Endothelial cell of umbilical vein (primary cell): ENCODE measurements around the gene SUSD6. TPM values are rescaled to one million over a fixed set of nuclear protein-coding genes. Genes with fewer than 3 reads are reported as not detected.
A peak's percentile ranks its signal among the peaks of the same experiment; 100 is the strongest.

Experiments
- BruUV-seq: library from RNA; stranded (reverse); fragments of 400-500 nt; replicated peaks from 2 replicates; lab custom pipeline; 2021; lab: Mats Ljungman, UMichigan
- CTCF ChIA-PET: fragments of 300-600, 350-600 bp; sonication (Branson Sonifier 250); formaldehyde crosslinking; loops from one replicate; lab custom pipeline; 2021; ENCODE audit warnings: antibody characterized with exemption, inconsistent platforms; lab: Charles Lee
- POLR2A ChIA-PET: fragments of 300-600, 350-600 bp; sonication (Branson Sonifier 250); formaldehyde crosslinking; loops from one replicate; lab custom pipeline; 2021; ENCODE audit warnings: antibody characterized with exemption, inconsistent platforms; lab: Charles Lee
- DNase-seq: peaks from one replicate; pipeline ENCODE4 v3.0.0-alpha.2; 2011; ENCODE audit warnings: low read depth, low spot score
- FAIRE-seq: peaks from 2 replicates; lab custom pipeline; 2011; peaks lifted over from hg19 to GRCh38; lab: Jason Lieb, UNC
- H2AFZ ChIP-seq: 2 replicates; pipeline ENCODE4 v1.6.0; 2012; ENCODE audit warnings: low read depth, low read length, control low read depth, inconsistent platforms
- H3K27ac ChIP-seq: 2 replicates; pipeline ENCODE4 v1.5.1; 2011; ENCODE audit warnings: low read depth, mild to moderate bottlenecking, control low read depth, low read length, moderate library complexity; ENCODE audit not compliant: insufficient read depth
- H3K27me3 ChIP-seq, 2 experiments: 2 replicates each; pipeline versions ENCODE4 v1.6.0 to v1.6.1; 2011; ENCODE audit warnings: low read length in 2 of 2, mixed read lengths in 1 of 2; ENCODE audit not compliant: control insufficient read depth in 2 of 2, insufficient read depth in 2 of 2
- H3K36me3 ChIP-seq, 2 experiments: 2 replicates in 1 of 2; 3 replicates in 1 of 2; pipeline ENCODE4 v1.5.1; 2011; ENCODE audit warnings: low read length in 2 of 2, mild to moderate bottlenecking in 1 of 2, moderate library complexity in 1 of 2; ENCODE audit not compliant: control insufficient read depth in 2 of 2, insufficient read depth in 2 of 2; ENCODE audit errors: extremely low read depth in 1 of 2
- H3K4me1 ChIP-seq: 3 replicates; pipeline ENCODE4 v1.5.1; 2011; ENCODE audit warnings: mild to moderate bottlenecking, low read length; ENCODE audit not compliant: control insufficient read depth, insufficient read depth; ENCODE audit errors: extremely low read depth
- H3K4me2 ChIP-seq: 2 replicates; pipeline ENCODE4 v1.6.1; 2011; ENCODE audit warnings: low read length, control low read depth, mixed read lengths; ENCODE audit not compliant: insufficient read depth
- H3K4me3 ChIP-seq, 3 experiments: fragments of 200-600 bp in 1 of 3; sonication (generic), shearing (Covaris generic) in 1 of 3; replicated peaks in 1 of 3; 2 replicates each; pipeline ENCODE4 v1.5.1; 2011 to 2016; ENCODE audit warnings: control low read depth in 3 of 3, low read length in 3 of 3, mild to moderate bottlenecking in 2 of 3, inconsistent platforms in 1 of 3, low read depth in 1 of 3, moderate library complexity in 1 of 3; ENCODE audit not compliant: insufficient read depth in 1 of 3
- H3K79me2 ChIP-seq: 2 replicates; pipeline ENCODE4 v1.6.0; 2012; ENCODE audit warnings: low read length, inconsistent platforms; ENCODE audit not compliant: control insufficient read depth, insufficient read depth
- H3K9ac ChIP-seq: replicated peaks from 2 replicates; pipeline ENCODE3; 2011; ENCODE audit warnings: low read length, control low read depth; ENCODE audit not compliant: insufficient read depth; ENCODE audit errors: extremely low read depth
- H3K9me1 ChIP-seq: replicated peaks from 3 replicates; pipeline ENCODE4 v1.6.0; 2011; ENCODE audit warnings: mild to moderate bottlenecking, low read length; ENCODE audit not compliant: control insufficient read depth, insufficient read depth; ENCODE audit errors: extremely low read depth
- H3K9me3 ChIP-seq: replicated peaks from 2 replicates; pipeline ENCODE4 v1.5.1; 2012; ENCODE audit warnings: low read length, inconsistent platforms; ENCODE audit not compliant: control insufficient read depth, insufficient read depth
- H4K20me1 ChIP-seq: replicated peaks from 2 replicates; pipeline ENCODE3; 2011; ENCODE audit warnings: mild to moderate bottlenecking, low read length; ENCODE audit not compliant: control insufficient read depth, insufficient read depth; ENCODE audit errors: extremely low read depth
- EZH2 ChIP-seq: IDR thresholded peaks from 2 replicates; pipeline ENCODE4 v1.6.1; 2012; ENCODE audit warnings: borderline replicate concordance, low read depth, mild to moderate bottlenecking, moderate library complexity, low read length, inconsistent platforms; ENCODE audit not compliant: severe bottlenecking
- FOS ChIP-seq: IDR thresholded peaks from 2 replicates; pipeline ENCODE4 v1.6.1; 2011; ENCODE audit warnings: mild to moderate bottlenecking, low read length, moderate library complexity, borderline replicate concordance; ENCODE audit not compliant: insufficient read depth
- GATA2 ChIP-seq: IDR thresholded peaks from 2 replicates; pipeline ENCODE4 v1.7.0; 2011; ENCODE audit warnings: low read depth, mild to moderate bottlenecking, moderate library complexity, mixed read lengths, low read length; ENCODE audit not compliant: insufficient read length, insufficient read depth
- JUN ChIP-seq: IDR thresholded peaks from 2 replicates; pipeline ENCODE4 v1.6.1; 2011; ENCODE audit warnings: borderline replicate concordance, low read depth; ENCODE audit not compliant: insufficient read length, insufficient read depth
- MYC ChIP-seq: IDR thresholded peaks from one replicate; pipeline ENCODE4 v1.6.1; 2011; ENCODE audit warnings: mild to moderate bottlenecking, low read depth, low read length
- POLR2A ChIP-seq: IDR thresholded peaks from 2 replicates; pipeline ENCODE4 v1.6.1; 2012; ENCODE audit warnings: low read depth, mild to moderate bottlenecking, control low read depth, low read length
- POLR2AphosphoS5 ChIP-seq: IDR thresholded peaks from 2 replicates; pipeline ENCODE4 v1.6.1; 2012; ENCODE audit warnings: low read depth, mild to moderate bottlenecking, control low read depth, low read length, moderate library complexity; ENCODE audit not compliant: insufficient read depth
- dilution Hi-C: fragments of 300-500 bp; cut with MboI; formaldehyde crosslinking; loops from one replicate; pipeline ENCODE4 v1.15.0; 2019; ENCODE audit warnings: low sequenced_read_pairs; ENCODE audit not compliant: extremely low pct_ligation_motif_present
- intact Hi-C: fragments of 100-400 bp; cut with micrococcal nuclease; formaldehyde crosslinking; loops from one replicate; pipeline ENCODE4 v1.10.0; 2022
- polyA plus RNA-seq, 4 experiments: library from polyadenylated mRNA; depleted of rRNA in 3 of 4; stranded (reverse) in 3 of 4; unstranded in 1 of 4; fragments of >200 nt; gene quantifications; 2 replicates each; pipeline versions ENCODE4 v1.2.1 to v1.2.3, GENCODE V29; 2011 to 2012; ENCODE audit warnings: missing spikeins in 1 of 4
- total RNA-seq: library from RNA; stranded (reverse); gene quantifications from 2 replicates; pipeline ENCODE4 v1.2.3, GENCODE V29; 2021
- TF ChIP-seq, protein P1 (sequence below): IDR thresholded peaks from 2 replicates; pipeline ENCODE4 v1.6.1; 2011; ENCODE audit not compliant: insufficient read depth, insufficient read length
- TF ChIP-seq, protein P2 (sequence below), 2 donors: IDR thresholded peaks; 1 replicate in 1 of 2; 2 replicates in 1 of 2; pipeline ENCODE4 v1.5.1; 2011; ENCODE audit warnings: low read length in 2 of 2, mild to moderate bottlenecking in 2 of 2, moderate library complexity in 2 of 2, control low read depth in 1 of 2, inconsistent platforms in 1 of 2, low read depth in 1 of 2; ENCODE audit not compliant: insufficient read depth in 1 of 2; ENCODE audit errors: extremely low read depth in 1 of 2

Gene SUSD6
- total and polyA plus RNA-seq, 2 donors (not counting 3 experiments of a cell fraction or from before 2014, with no cell fraction given), result 13.4 to 19.5 TPM

DNA sequence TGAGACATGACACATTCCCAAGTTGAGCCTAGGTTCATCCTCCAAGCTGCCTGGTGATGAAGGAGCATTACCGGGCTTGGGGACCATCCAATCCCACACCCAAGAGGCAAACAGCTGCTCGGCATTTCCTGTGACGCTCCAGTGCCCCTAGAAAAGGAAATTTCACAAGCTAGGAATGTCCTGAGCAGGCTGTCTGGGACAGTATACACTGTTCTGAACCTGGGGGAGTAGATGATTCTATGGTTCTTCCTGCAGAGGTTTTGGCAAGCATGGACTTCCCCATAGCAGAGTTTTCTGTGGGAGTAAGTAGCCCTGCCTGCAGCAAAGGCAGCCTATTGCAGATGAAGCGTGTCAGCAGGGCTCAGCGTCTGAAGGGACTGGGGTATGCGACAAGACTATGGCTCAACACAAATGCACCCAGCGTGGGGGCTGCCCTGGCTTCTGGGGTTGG is 108.1 kb downstream of the SUSD6 start:
- H3K4me3 ChIP-seq, result no peak overlapping the region
- CTCF ChIA-PET, result interaction anchor here (1.1 to 4.0 kb wide), 9 partner anchors 11 to 134 kb away, joined by 3 to 22 read pairs (median 4); partner anchors contain the start of gene SUSD6

More for the DNA sequence above, 108.1 kb downstream of the SUSD6 start:
- TF ChIP-seq POLR2AphosphoS5, result peak; percentile 26
- TF ChIP-seq, protein P1, sequence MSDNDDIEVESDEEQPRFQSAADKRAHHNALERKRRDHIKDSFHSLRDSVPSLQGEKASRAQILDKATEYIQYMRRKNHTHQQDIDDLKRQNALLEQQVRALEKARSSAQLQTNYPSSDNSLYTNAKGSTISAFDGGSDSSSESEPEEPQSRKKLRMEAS, result no peak
- no peak for TF ChIP-seq FOS
- no peak for TF ChIP-seq GATA2
- TF ChIP-seq MYC, result no peak
- no peak for TF ChIP-seq EZH2
- TF ChIP-seq JUN, result no peak
- TF ChIP-seq, protein P2, sequence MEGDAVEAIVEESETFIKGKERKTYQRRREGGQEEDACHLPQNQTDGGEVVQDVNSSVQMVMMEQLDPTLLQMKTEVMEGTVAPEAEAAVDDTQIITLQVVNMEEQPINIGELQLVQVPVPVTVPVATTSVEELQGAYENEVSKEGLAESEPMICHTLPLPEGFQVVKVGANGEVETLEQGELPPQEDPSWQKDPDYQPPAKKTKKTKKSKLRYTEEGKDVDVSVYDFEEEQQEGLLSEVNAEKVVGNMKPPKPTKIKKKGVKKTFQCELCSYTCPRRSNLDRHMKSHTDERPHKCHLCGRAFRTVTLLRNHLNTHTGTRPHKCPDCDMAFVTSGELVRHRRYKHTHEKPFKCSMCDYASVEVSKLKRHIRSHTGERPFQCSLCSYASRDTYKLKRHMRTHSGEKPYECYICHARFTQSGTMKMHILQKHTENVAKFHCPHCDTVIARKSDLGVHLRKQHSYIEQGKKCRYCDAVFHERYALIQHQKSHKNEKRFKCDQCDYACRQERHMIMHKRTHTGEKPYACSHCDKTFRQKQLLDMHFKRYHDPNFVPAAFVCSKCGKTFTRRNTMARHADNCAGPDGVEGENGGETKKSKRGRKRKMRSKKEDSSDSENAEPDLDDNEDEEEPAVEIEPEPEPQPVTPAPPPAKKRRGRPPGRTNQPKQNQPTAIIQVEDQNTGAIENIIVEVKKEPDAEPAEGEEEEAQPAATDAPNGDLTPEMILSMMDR (IDR thresholded peaks at IDR 0.05; ENCODE audit: extremely low read depth in 1 of 2, insufficient read depth in 1 of 2, low read depth in 1 of 2, low read length in 2 of 2), result no peak
- TF ChIP-seq POLR2A, result no peak
- peak; percentile 98 for FAIRE-seq
- intact Hi-C loops, result loop anchor here (1.0 kb wide), 1 partner anchor 94 kb away; no protein-coding TSS in a partner anchor
- no peaks in the 10 kb centered on the region for H4K20me1 ChIP-seq
- dilution Hi-C loops, result no loop called here
- H2AFZ ChIP-seq, result peak overlapping the region; percentile 28
- H3K79me2 ChIP-seq, result no peaks in the 10 kb centered on the region
- no peaks in the 10 kb centered on the region for H3K9me1 ChIP-seq
- H3K4me1 ChIP-seq, result peaks cover 30% of the 10 kb centered on the region
- DNase-seq, result peak; percentile 78
- peak overlapping the region; percentile 8 for H3K9ac ChIP-seq
- no peaks in the 10 kb centered on the region for H3K27me3 ChIP-seq
- no peaks in the 10 kb centered on the region for H3K36me3 ChIP-seq
- POLR2A ChIA-PET, result interaction anchor here (1.1 kb wide), 1 partner anchor 108 kb away, joined by 3 read pairs; no protein-coding TSS in a partner anchor
- no peaks in the 10 kb centered on the region for H3K9me3 ChIP-seq
- H3K27ac ChIP-seq, result peak overlapping the region; percentile 70
- peak overlapping the region; percentile 42 for H3K4me2 ChIP-seq
- no TSS peak for BruUV-seq
